NCI-H69 (cell line): ENCODE results near the gene PITX1.
"Not testable (repeated sequence)": the region's sequence is repeated elsewhere in the genome, so short reads cannot be mapped to it uniquely, and the experiment has no call there.

Experiments used
- DNase-seq: peaks from one replicate; lab custom pipeline; 2025; lab: John Stamatoyannopoulos, UW

PITX1 gene

DNA sequence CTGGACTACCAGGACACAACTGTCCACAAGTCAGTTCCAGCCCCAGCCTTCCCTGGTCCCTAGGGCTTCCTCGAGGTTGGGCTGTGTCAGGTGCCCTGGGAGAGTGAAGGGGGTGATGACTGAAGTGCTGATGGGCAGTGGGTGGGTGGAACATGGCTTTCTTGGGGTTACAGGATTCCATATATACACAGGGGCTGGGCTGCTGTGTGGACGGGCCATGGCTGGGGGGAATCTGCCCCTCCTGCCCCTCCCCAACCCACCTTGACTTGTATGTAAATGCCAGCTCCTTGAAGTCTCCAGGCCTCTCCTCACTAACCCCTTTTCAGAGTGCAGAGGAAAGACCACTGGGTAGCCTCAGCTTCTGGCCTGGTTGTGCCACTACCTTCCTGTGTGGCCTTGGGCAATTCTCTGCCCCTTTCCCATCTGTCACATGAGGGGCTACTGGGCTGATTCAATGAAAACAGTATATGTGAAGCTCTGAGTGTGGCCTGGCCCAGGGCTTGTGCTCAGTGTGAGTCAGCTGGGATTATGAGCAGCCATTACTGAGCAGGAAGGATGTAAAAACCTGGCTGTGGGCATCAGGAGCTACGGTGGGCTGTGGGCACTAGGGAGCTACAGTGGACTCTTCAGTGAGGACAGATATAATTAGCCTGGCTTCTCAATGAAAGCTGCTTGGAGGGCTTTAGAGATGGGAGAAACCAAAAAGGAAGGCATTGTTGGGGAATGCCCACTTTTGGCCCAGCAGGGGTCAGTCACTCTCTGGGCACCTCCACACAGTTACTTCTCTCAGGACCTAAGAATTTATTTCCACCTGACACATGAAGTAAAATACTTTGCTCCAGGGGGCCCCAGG is 23.3 kb downstream of the PITX1 start:
- no peak for DNase-seq

DNA sequence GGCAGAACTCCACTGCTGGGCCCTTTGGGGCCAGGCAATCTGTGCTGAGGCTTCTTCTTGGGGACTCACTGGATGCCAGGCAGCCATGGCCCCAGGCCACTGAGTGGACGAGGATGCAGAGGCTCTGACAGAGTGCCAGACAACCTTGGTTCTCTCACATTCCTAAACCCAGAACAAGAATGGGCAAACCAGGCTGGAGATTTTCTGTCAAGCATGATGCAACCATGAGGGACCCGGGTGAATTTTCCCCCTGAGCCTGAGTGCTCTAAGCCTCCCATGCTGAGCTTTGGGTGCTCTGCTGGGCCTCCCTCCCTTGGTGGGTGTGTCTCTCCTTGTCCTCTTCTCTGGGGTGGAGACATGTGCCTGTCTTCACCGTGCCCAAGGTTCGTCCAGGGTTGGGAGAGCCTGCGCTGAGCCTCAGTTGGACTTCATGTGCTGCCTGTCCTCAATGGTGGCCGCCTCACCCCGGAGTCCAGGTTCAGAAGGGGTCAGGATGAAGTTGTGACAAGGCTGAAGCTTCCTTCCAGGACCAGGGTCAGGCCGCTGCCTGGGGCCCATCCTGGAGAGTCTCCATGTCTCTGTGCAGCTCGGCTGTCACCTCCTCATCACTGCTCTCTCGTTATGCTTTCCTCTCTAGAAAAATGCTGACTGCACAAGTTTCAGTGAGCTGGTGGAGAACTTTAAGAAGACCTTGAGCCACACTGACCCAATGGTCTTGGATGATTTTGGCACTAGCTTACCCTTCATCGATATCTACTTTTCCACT is 24.1 kb downstream of the PITX1 start:
- no peak for DNase-seq

DNA sequence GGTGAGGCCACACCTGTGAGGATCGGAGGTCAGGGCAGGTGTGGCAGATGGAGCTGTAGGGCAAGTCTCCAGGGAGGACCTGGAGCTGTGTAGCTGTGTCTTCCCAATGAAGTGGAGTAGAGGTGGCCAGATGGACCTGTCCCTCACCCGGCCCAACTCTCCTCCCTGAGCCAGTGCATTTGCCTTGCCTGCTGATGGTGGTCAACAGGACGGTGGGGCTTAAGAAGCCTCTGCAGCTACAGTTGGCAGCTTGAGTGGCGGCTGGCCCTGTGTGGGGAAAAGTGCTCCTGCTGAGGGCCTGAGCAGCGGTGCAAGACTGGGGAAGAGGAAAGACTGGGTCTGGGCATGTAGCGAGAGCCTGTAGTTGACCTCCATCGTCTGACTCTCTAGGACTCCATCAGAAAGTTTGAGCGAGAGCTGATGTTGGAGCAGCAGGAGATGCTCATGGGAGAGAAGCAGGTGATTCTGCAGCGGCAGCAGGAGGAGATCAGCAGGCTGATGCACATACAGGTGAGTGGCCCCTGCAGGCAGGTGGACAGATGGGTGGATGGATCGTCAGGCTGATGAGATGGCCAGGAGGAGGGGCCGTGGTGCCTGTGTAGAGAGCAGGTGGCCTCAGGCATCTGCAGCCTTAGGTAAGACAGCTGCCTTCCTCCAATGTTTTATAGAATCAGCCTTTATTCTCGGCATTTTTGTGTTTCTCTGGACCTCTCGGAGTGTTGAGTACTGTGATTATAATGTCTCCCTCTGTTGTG is 24.9 kb downstream of the PITX1 start:
- DNase-seq, result peak; percentile 79

DNA sequence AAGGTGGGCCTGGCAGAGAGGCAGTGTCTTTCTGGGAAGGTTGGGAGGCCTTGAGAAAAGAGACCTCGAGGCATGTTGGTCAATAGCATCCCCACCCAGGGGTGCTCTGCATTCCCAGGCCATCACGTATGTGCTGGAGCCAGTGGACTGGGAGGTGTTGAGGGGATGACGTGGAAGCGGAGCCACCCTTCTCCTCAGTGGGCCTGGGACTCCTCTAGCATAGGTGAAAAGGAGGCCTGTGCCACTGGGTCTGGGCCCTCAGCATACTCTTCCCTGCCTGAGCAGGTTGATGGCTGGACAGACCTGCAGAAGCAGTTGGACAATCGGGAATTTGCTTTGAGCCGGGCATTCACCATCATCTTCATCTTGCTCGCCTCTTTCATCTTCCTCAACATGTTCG is 25.5 kb downstream of the PITX1 start:
- DNase-seq, result no peak

DNA sequence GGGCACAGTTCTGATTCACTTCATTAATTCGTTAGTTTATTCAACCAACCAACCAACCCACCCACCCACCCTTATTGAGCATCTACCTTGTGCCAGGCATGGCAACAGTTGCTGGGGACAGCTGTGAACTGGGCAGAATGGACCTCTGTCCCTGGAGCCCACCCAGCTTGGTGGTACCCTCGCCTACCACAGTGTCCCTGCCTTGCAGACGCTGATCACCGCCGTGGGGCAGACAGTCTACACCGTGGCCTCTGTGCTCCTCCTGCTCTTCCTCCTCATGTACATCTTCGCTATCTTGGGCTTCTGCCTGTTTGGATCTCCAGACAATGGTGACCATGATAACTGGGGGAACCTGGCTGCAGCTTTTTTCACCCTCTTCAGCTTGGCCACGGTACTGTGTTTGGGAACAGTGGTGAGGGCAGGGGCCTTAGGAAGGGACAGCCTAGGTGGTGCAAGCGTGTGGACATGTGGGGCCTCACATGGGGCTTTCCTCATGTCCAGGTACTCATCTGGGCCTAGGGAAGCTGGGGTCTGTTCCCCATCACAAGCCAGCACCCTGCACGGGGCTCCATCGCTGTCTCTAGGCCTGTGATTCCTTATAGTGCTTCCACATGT is 26.2 kb downstream of the PITX1 start:
- no peak for DNase-seq

DNA sequence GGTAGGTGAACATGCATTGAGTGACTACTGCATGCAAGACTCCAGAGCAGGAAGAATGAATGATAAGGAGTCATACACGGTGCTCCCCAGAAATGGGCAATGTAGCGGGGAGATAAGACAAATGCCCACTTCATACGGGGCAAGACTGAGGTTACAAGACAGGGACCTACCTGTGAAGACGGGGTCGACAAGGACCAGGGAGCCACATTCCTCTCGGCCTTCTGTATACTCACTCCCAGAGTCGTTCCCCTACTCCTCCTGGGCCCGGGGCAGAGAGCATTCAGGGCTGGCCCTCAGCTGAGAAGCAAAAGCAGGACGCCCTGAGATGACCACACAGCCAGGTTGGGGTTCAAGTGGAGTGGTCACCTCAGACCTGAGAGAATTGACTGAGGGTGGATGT is 26.7 kb downstream of the PITX1 start:
- DNase-seq, result no peak

DNA sequence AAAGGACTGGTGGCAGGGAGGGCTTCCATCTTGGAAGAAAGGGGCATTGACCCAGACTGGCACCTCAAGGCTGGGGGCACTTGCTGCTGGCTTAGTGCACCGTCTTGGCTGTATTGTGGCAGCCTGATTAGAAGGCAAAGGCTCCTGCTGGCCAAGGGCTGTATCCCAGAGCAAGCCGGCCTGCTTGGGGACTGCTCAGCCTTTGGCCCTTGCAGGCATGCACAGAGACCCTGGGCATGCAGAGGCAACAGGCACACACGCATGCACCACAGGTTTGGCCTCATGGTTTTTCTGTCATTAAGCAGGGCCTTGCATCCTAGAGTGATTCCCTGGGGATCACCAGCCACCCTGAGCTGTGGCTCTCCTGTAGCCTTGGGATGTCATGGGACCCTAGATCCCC is 29.0 kb downstream of the PITX1 start:
- DNase-seq, result no peak

DNA sequence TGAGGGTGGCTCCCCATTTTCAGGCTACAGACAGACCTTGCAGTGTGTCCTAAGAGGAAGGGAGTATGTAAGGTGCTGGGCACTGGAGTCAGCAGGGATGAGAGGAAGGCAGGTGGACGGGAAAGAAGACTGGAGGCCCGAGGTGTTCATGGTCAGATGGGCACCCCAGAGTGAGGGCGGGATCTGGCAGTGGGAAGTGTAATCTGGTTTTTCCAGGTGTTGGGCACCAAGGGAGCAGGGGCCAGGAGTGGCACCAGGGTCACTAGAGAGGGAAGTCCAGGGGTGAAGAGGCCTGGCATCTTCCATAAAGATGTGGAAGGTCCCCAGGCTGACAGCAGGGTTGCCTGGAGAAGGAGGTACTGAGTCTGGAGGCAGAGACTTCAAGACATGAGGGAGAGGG is 29.7 kb downstream of the PITX1 start:
- no peak for DNase-seq

DNA sequence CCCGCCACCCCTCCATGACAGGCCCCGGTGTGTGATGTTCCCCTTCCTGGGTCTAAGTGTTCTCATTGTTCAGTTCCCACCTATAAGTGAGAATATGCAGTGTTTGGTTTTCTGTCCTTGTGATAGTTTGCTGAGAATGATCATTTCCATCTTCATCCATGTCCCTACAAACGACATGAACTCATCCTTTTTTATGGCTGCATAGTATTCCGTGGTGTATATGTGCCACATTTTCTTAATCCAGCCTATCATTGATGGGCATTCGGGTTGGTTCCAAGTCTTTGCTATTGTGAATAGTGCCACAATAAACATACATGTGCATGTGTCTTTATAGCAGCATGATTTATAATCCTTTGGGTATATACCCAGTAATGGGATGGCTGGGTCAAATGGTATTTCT is 36.0 kb downstream of the PITX1 start:
- DNase-seq, result not testable (repeated sequence)

DNA sequence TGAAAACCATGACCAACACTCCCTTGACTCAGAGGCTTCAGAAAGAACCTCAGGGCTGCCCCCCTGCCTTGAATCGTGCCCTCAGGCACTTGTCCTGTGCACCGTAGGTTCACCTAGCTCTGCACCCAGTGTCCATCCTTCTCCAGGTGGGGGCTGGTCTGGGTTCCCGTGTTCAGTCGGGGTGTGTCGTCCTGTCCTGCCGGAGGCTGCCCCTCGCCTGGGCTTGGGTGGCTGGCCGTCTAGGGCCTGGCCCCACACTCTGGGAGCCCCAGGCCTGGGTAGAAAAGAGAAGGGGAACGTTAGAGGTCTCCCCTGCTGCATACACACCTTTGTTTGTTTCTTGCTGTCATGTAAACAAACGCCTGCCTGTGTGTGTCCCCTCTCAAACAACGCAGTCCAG is 37.0 kb downstream of the PITX1 start:
- no peak for DNase-seq

DNA sequence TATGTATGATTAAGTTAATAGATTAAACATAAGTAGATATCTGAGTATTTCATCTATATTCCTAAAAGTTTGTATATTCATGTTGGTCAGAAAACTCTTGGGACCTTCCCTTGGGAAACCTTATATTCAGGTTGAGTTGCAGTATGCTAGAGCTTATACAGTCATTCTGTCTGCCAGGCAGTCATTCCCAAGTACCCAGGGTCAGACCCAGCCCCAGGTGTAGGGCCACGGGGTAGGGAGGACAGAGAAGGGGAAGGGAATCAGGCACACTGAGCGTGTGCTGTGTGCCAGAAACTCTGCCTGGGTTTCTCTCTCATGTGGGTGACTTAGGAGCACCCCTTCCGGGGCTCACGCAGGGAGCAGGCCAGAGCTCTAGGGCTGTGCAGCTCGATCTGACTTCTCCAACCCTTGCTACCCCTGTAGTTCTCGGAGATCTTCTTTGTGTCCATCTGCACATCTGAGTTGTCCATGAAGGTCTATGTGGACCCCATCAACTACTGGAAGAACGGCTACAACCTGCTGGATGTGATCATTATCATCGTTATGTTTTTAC is 38.1 kb downstream of the PITX1 start:
- no peak for DNase-seq

DNA sequence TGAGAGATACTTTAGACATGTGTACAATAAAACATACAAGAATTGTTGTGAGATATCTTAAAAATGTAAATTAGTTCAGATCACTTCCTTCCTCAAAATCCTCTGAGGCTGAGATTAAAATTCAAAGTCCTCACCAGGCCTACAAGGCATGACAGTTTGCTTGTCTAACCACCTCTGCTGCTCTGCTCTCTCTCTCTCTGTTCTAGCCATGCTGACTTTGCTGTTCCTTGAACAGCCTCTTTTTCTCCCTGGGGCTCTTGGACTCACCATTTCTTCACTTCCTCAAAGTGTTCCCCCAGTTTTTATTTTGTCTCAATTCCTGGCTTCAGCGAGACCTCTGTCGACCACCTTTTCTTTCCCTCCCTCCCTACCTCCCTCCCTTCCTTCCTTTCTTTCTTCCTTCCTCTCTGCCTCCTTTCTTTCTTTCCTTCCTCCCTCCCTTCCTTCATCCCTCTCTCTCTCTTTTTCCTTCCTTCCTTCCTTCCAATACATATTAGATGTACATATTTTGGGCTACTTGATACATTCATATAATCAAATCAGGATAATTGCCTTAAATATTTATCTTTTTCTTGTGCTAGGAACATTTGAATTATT is 39.4 kb downstream of the PITX1 start:
- no peak for DNase-seq

DNA sequence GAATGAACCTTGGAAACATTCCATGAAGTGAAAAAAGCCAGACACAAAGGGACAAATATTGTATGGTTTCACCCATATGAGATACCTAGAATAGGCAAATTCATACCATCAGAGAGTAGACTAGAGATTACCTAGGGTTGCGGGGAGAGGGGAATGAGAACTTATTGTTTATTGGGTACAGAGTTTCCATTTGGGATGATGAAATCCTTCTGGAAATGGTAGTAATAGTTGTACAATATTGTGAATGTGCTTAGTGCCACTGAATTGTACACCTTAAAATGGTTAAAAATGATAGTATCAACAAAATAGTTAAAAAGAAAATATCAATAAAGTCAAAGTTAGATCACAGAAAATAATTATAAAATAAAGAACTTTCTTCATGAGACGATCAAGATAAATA is 40.9 kb downstream of the PITX1 start:
- DNase-seq, result no peak

DNA sequence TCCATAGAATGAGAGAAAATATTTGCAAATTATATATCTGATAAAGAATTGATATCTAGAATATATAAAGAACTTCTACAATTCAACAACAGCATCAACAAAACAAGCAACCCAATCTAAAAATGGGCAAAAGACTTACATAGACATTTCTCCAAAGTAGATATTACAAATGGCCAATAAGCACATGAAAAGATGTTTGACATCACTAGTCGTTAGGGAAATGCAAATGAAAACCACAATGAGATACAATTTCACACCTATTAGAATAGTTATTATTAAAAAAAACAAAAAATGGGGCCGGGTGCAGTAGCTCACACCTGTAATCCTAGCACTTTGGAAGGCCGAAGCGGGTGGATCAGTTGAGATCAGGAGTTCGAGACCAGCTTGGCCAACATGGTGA is 41.9 kb downstream of the PITX1 start:
- no peak for DNase-seq

DNA sequence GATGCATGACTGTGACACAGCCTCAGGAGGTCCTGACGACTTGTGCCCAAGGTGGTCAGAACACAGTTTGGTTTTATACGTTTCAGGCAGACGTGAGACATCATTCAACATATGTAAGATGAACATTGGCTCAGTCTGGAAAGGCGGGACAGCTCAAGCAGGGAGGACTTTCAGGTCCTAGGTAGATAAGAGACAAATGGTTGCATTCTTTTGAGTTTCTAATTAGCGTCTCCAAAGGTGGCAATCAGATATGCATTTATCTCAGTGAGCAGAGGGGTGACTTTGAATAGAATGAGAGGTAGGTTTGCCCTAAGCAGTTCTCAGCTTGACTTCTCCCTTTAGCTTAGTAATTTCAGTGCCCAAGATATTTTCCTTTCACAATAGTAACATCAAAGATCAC is 43.8 kb downstream of the PITX1 start:
- not testable (repeated sequence) for DNase-seq

DNA sequence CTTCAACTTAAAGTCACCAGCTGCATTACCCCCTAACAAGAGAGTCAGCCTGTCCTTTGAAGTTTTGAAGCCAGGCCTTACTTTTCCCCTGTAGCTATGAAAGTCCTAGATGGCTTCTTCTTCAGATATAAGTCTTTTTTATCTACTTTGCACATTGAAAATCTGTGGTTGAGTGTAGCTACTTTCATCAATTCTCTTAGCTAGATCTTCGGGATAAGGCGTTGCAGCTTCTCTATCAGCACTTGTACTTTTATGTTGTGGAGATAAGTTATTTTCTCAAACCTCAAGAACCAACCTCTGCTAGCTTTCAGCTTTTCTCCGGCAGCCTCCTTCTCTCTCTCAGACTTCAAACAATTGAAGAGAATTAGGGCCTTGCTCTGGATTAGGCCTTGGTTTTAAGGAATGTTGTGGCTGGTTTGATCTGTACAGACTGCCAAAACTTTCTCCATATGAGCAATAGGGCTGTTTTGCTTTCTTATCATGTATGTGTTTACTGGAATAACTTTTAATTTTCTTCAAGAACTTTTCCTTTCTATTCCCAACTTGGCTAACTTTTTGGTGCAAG is 44.7 kb downstream of the PITX1 start:
- DNase-seq, result no peak

DNA sequence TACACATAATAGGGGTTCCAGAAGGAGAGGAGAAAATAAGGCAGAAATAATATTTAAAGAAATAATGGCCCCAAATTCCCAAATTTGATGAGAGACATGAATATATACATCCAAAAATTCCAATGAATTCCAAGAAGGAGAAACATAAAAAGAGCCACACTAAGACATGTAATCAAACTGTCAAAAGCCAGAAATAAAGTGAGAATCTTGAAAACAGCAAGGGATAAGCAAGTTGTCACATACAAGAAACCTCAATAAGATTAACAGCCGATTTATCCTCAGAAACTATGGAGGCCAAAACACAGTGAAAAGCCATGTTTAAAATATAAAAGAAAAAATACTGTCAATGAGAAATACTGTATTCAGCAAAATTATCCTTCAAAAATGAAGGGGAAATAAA is 51.8 kb downstream of the PITX1 start:
- DNase-seq, result no peak

DNA sequence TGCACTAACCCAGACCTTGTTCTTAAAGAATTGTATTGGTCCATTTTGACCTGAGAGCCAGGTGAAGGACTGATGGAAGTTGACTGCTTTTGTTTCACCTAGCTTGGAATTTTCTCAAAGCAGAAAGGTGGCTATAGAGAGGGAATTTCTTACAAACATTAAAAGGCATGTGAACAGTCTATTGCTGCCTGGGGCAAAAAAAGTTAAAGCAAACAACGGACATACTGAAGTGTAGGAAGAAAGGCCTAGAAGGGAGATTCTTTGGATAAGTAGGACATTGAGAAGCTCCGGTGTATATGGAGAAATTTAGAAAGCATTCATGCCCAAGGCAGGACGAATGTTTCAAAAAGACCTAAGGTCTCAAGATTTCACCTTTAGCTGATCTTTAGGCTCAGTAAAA is 54.6 kb downstream of the PITX1 start:
- DNase-seq, result no peak
